ENCODE data around the gene HSPBP1.

- TF ChIP-seq CTCF (conservative IDR thresholded peaks at IDR 0.05; ENCODE audit: low read depth, low read length) (no peak), EZH2 (IDR thresholded peaks at IDR 0.05; ENCODE audit: borderline replicate concordance, low read depth, low read length, poor library complexity, severe bottlenecking) (no peak)
These were observed 53.1 kb downstream of the HSPBP1 start for GRCh38 chr19:55226788-55227187.

All from A673 (cell line).